ENCODE results near the gene LMO7. TPM values are rescaled to one million over a fixed set of nuclear protein-coding genes. Genes with fewer than 3 reads are reported as not detected.

LMO7 gene
- total RNA-seq, 2 experiments from 2014 or later, result 21.4 to 25.4 TPM

DNA sequence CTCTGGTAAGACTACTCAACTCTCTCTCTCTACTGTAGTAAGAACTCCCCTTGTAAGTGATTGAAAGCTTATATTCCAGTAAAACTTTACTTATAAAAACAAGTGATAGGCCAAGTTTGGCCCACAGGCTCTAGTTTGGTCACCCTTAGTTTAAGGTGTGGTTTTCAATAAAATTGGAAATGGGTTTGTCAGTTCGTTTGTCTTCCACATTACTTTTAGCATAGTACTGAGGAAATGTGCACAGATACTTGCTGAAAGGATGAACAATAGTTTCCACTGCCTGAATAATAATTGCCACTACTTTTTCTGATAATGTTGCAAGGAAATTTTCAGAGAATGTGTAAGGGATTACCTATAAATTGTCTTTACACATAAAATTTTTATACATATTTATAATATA, 54.5 kb downstream of the LMO7 start:
- no TSS peak for BruUV-seq (replicated peaks)
- intact Hi-C loops (cut with micrococcal nuclease; ENCODE audit: unreplicated experiment), result loop anchor here (10.0 kb wide), 1 partner anchor 174 kb away; no protein-coding TSS in a partner anchor
- CTCF ChIA-PET (ENCODE audit: unreplicated experiment), result no interaction called here

DNA sequence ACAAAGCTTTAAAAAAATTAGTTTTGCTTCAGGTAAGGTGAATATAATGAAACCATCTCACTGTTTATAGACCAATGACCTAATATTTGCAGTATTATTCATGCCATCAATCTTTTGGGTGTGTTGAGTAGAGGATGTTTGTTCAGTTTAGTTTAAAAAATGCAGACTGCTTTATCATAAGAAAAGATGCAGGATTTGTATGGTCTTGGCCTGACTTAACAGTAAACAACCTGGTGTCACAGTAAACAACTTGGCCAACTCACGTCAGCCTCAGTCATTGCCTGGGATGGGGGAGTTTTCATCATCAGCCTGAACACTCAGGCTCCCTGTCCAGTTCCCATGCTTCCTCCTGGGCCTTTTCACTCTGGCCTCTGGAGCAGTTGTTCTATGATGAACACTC, 55.1 kb downstream of the LMO7 start:
- Histone ChIP-seq H4K20me1 (ENCODE audit: insufficient read depth, low read length) (no peaks in the 10 kb centered on the region), H3K9me3 (ENCODE audit: low read length) (no peaks in the 10 kb centered on the region), H3K4me3 (ENCODE audit: low read depth, low read length, poor library complexity, severe bottlenecking) (no peak overlapping the region), H3K4me2 (ENCODE audit: low read length) (no peak overlapping the region), H3K27ac (ENCODE audit: low read depth, low read length, poor library complexity, severe bottlenecking) (no peak overlapping the region), H2AFZ (ENCODE audit: low read length) (no peak overlapping the region), H3K9me2 (ENCODE audit: insufficient read depth, low read length) (no peaks in the 10 kb centered on the region), H3K79me2 (ENCODE audit: insufficient read depth, low read depth, low read length) (no peaks in the 10 kb centered on the region), H3K4me1 (ENCODE audit: insufficient read depth, low read length, poor library complexity, severe bottlenecking) (no peaks in the 10 kb centered on the region), H3K36me3 (ENCODE audit: insufficient read depth, low read length) (no peaks in the 10 kb centered on the region)
- ChIA-PET POLR2A (no interaction called here), CTCF (ENCODE audit: unreplicated experiment) (no interaction called here)
- TF ChIP-seq, protein P1, sequence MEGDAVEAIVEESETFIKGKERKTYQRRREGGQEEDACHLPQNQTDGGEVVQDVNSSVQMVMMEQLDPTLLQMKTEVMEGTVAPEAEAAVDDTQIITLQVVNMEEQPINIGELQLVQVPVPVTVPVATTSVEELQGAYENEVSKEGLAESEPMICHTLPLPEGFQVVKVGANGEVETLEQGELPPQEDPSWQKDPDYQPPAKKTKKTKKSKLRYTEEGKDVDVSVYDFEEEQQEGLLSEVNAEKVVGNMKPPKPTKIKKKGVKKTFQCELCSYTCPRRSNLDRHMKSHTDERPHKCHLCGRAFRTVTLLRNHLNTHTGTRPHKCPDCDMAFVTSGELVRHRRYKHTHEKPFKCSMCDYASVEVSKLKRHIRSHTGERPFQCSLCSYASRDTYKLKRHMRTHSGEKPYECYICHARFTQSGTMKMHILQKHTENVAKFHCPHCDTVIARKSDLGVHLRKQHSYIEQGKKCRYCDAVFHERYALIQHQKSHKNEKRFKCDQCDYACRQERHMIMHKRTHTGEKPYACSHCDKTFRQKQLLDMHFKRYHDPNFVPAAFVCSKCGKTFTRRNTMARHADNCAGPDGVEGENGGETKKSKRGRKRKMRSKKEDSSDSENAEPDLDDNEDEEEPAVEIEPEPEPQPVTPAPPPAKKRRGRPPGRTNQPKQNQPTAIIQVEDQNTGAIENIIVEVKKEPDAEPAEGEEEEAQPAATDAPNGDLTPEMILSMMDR (conservative IDR thresholded peaks at IDR 0.05; ENCODE audit: low read length), result no peak
- TF ChIP-seq EZH2phosphoT487 (IDR thresholded peaks at IDR 0.05; ENCODE audit: borderline replicate concordance, low read depth, low read length), result no peak
- no peak for DNase-seq (ENCODE audit: low spot score)
- intact Hi-C loops (cut with micrococcal nuclease; ENCODE audit: unreplicated experiment), result loop anchor here (10.0 kb wide), 1 partner anchor 174 kb away; no protein-coding TSS in a partner anchor
- no TSS peak for BruUV-seq (replicated peaks)

More for the DNA sequence above, 54.5 kb downstream of the LMO7 start:
- H3K4me3 ChIP-seq (ENCODE audit: low read depth, low read length, poor library complexity, severe bottlenecking), result no peak overlapping the region
- H3K36me3 ChIP-seq (ENCODE audit: insufficient read depth, low read length), result no peaks in the 10 kb centered on the region
- H2AFZ ChIP-seq (ENCODE audit: low read length), result no peak overlapping the region
- DNase-seq (ENCODE audit: low spot score), result no peak
- no peaks in the 10 kb centered on the region for H3K79me2 ChIP-seq (ENCODE audit: insufficient read depth, low read depth, low read length)
- H3K4me2 ChIP-seq (ENCODE audit: low read length), result no peak overlapping the region
- H3K4me1 ChIP-seq (ENCODE audit: insufficient read depth, low read length, poor library complexity, severe bottlenecking), result no peaks in the 10 kb centered on the region
- H3K27ac ChIP-seq (ENCODE audit: low read depth, low read length, poor library complexity, severe bottlenecking), result no peak overlapping the region
- TF ChIP-seq, protein P1 (conservative IDR thresholded peaks at IDR 0.05; ENCODE audit: low read length), result no peak
- no peak for TF ChIP-seq EZH2phosphoT487 (IDR thresholded peaks at IDR 0.05; ENCODE audit: borderline replicate concordance, low read depth, low read length)
- H3K9me2 ChIP-seq (ENCODE audit: insufficient read depth, low read length), result no peaks in the 10 kb centered on the region
- POLR2A ChIA-PET, result no interaction called here
- H4K20me1 ChIP-seq (ENCODE audit: insufficient read depth, low read length), result no peaks in the 10 kb centered on the region
- H3K9me3 ChIP-seq (ENCODE audit: low read length), result no peaks in the 10 kb centered on the region

DNA sequence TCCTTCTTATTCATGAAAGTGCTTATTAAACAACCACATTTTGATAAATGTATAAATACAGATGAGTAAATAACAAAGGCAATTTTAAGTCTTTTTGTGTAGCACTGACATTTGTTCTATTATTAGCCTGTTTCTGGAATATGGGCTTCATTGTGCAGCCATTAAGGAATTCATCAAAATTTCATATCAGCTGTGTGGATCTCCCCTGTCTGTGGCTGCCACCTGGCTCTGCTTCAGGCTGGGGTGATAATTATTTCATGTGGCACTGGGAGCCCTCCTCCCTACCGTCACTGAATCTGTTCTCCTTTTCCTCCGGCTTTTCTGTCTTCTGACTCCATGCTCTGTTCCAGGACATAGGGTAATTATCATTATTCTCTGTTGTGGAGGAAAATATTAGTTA, 57.1 kb downstream of the LMO7 start:
- no peak for DNase-seq (ENCODE audit: low spot score)
- ChIA-PET POLR2A (interaction anchor here (1.1 kb wide), 1 partner anchor 22 kb away, joined by 5 read pairs; no protein-coding TSS in a partner anchor), CTCF (ENCODE audit: unreplicated experiment) (no interaction called here)
- intact Hi-C loops (cut with micrococcal nuclease; ENCODE audit: unreplicated experiment), result loop anchor here (10.0 kb wide), 1 partner anchor 172 kb away; no protein-coding TSS in a partner anchor
- Histone ChIP-seq H2AFZ (ENCODE audit: low read length) (no peak overlapping the region), H3K27ac (ENCODE audit: low read depth, low read length, poor library complexity, severe bottlenecking) (no peak overlapping the region), H3K9me2 (ENCODE audit: insufficient read depth, low read length) (no peaks in the 10 kb centered on the region), H4K20me1 (ENCODE audit: insufficient read depth, low read length) (no peaks in the 10 kb centered on the region), H3K79me2 (ENCODE audit: insufficient read depth, low read depth, low read length) (no peaks in the 10 kb centered on the region), H3K4me1 (ENCODE audit: insufficient read depth, low read length, poor library complexity, severe bottlenecking) (no peaks in the 10 kb centered on the region), H3K4me2 (ENCODE audit: low read length) (no peak overlapping the region), H3K4me3 (ENCODE audit: low read depth, low read length, poor library complexity, severe bottlenecking) (no peak overlapping the region), H3K36me3 (ENCODE audit: insufficient read depth, low read length) (no peaks in the 10 kb centered on the region), H3K9me3 (ENCODE audit: low read length) (no peaks in the 10 kb centered on the region)
- TF ChIP-seq, protein P1 (conservative IDR thresholded peaks at IDR 0.05; ENCODE audit: low read length), result no peak
- no peak for TF ChIP-seq EZH2phosphoT487 (IDR thresholded peaks at IDR 0.05; ENCODE audit: borderline replicate concordance, low read depth, low read length)
- BruUV-seq (replicated peaks), result no TSS peak

All from OCI-LY7 (cell line).